SK-N-MC (cell line): ENCODE data around the gene CMSS1.

Experiments
- EZH2 ChIP-seq: fragments of 200-600 bp; sonication (generic); IDR thresholded peaks from one replicate; pipeline ENCODE4 v1.6.1; 2017; ENCODE audit warnings: antibody characterized with exemption
- FOXP2 ChIP-seq: optimal IDR thresholded peaks from 2 replicates; pipeline ENCODE3; 2011; ENCODE audit warnings: mild to moderate bottlenecking, moderate library complexity; ENCODE audit not compliant: insufficient read depth; ENCODE audit errors: extremely low read length, control extremely low read depth
- POLR2AphosphoS5 ChIP-seq: IDR thresholded peaks from 2 replicates; pipeline ENCODE4 v1.6.1; 2012; ENCODE audit warnings: mild to moderate bottlenecking, low read depth, low read length, borderline replicate concordance

DNA sequence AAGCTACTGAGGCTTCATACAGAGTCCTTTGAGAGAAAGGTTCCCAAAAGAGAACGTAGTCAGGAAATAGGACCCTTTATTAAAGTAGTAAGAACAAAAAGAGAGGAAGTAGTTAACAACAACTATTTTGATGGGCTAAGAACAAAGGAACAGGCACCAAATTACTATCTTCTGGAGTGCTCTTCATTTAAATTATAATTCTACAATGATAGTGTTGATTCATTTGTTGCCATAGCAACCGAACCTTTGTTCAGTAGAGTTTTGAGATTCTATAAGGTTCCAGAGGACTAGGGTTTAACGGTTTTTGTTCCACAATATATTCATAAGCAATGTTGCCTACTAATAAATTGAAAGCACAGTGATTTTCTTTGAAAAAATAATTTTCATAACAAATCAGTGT is 78.8 kb downstream of the CMSS1 start:
- TF ChIP-seq POLR2AphosphoS5 (no peak), EZH2 (no peak), FOXP2 (no peak)
